Stimulated activated CD8-positive, alpha-beta memory T cell treated with anti-CD3 and anti-CD28 coated beads, Interleukin-4, amount 100 ng/mL, for 24 hours (primary cell): ENCODE measurements around the gene PLEKHG1.

Experiments
- DNase-seq: peaks from one replicate; pipeline ENCODE4 v3.0.0-alpha.2; 2020; ENCODE audit warnings: low read depth

Gene PLEKHG1

DNA sequence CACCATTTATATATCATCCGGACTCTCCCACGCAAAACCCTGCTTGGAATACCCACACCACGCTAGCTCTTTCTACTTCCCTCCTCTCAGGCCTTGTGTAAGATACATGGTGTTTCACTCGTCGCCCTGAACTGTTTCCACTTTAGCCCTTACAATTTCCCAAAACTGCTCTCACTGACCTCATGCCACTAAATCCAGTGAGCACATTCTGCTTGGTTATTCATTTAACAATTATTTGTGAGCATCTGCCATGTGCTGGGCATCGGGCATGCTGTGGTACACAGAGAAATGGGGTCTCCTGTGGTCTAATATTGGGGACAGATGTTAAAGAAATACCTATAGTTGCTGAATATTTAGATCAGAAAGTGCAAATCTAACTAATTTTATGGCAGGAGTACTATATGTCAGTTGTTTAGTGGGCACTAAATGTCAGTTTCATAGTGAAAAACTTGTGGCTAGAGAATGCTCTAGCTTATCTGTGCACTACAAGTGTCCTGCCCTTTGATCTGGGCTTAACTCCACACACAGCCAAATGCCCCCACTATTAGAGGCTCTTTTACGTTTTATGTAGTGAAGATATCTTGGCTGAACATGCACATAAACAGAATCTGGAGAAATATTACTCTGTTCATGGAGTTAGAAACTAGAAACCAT is 41.0 kb downstream of the PLEKHG1 start:
- no peak for DNase-seq

DNA sequence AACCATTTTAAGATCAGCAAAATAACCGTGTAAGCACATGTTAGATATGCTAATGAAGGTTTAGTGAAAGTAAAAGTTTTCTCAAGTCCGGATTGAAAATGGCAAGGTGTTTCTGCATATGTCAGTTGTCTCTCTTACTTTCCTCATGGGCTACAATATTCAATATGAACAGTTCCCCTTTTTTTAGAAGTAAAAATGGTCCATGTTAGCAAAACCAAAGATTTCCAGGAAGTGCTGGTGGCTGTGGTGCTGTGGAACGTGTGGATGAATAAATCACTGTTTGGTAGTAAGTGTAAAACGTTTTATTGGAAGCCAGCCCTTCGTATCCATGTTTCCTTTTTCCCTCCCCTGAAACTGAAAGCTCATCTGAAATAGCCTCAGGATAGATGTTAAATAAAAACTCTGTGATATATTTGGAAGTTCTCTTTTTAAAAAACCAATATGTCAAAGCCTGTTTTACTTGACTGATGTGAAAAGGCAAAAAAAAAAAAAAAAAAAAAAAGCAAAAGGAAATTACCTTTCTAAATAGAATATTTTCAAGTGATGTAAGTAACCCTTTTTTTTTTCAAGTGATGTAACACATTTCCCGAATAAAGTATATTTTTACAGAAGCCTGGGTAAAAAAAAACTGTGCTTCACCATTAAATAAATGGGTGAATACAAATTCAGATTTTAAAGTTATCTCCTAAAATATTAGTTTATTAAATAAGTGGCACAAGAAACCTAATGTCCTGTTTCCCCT is 41.9 kb downstream of the PLEKHG1 start:
- DNase-seq = no peak

DNA sequence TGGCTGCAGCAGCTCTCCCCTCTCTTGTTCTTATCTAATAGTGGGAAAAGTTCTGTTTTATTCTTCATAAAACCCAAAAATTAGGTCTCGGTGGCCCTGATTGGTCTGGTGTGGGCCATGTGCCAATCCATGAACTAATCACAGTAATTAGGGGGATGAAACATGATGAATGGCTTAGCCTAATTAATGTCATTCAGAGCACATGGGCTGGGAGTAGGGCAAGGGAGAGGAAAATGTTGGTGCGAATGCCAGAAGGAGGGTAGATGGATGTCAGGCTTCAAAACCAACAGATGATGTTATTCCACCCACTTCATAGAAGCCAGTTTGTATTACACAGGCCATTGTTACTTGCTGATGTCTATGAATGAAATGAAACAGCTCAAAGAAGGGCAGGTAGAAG is 46.5 kb downstream of the PLEKHG1 start:
- no peak for DNase-seq

DNA sequence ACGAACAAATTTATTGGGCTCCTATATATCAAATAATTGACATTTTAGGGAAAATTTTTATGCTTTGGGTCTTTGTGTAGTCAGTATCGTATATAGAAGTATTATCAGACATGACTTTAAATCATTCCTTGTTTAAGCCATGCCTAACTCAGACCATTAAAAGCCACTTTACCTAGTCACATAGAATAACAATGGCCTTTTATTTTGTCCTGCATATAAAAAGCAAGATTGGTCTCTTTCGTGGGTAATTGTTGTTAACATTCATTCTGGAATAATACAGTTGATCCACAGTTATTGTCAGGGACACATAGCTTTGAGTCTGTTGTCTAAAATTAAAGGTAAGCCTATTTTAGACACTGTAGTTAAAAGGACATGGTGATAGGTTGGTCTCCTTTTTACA is 47.4 kb downstream of the PLEKHG1 start:
- no peak for DNase-seq
